Peyer's patch (tissue), 4 donors: Measurements from ENCODE around the gene PLEKHA7. TPM values are rescaled to one million over a fixed set of nuclear protein-coding genes. Genes with fewer than 3 reads are reported as not detected.

Experiments used
- DNase-seq, 3 donors: peaks; one replicate each; pipeline ENCODE4 v3.0.0-alpha.2; 2017 to 2019
- H3K27ac ChIP-seq, 4 donors: fragments of 200-600 bp; sonication (generic); one replicate each; pipeline ENCODE4 v1.5.1; 2016 to 2019
- H3K27me3 ChIP-seq, 2 donors: fragments of 200-600 bp; sonication (generic); one replicate each; pipeline ENCODE4 v1.5.1; 2019
- H3K36me3 ChIP-seq, 3 donors: fragments of 200-600 bp; sonication (generic); one replicate each; pipeline ENCODE4 v1.5.1; 2016 to 2019
- H3K4me1 ChIP-seq, 4 donors: fragments of 200-600 bp; sonication (generic); one replicate each; pipeline ENCODE4 v1.5.1; 2016 to 2019
- H3K4me3 ChIP-seq, 4 donors: fragments of 200-600 bp; sonication (generic); 1 replicate in 3 of 4; 2 replicates in 1 of 4; pipeline ENCODE4 v1.5.1; 2016 to 2019; ENCODE audit warnings: mild to moderate bottlenecking in 1 of 4
- H3K9me3 ChIP-seq, 4 donors: fragments of 200-600 bp; sonication (generic); one replicate each; pipeline ENCODE4 v1.5.1; 2016 to 2019; ENCODE audit warnings: mild to moderate bottlenecking in 1 of 4
- CTCF ChIP-seq, 6 experiments: fragments of 450-650 bp in 4 of 6; fragments of 200-600 bp in 2 of 6; sonication (generic) in 1 of 6; IDR thresholded peaks; one replicate each; pipeline ENCODE4 v1.5.1; 2017 to 2019; ENCODE audit warnings: antibody characterized with exemption in 6 of 6, mild to moderate bottlenecking in 3 of 6, moderate library complexity in 1 of 6
- POLR2A ChIP-seq, 2 donors: fragments of 450-650 bp; IDR thresholded peaks; one replicate each; pipeline ENCODE4 v1.5.1; 2017; ENCODE audit warnings: antibody characterized with exemption in 2 of 2, mild to moderate bottlenecking in 2 of 2, moderate library complexity in 2 of 2
- total RNA-seq, 4 donors: library from RNA; depleted of rRNA; stranded (reverse); fragments of >200 nt; gene quantifications; one replicate each; pipeline ENCODE4 v1.1.0, GENCODE V29; 2016

The PLEKHA7 gene
- total RNA-seq, 4 donors from 2014 or later, result 129 to 211 (median 176) TPM

GRCh38 chr11:17012179-17012578 lies 2.0 kb downstream of the PLEKHA7 start:
- no peaks in the 10 kb centered on the region for H3K27me3 ChIP-seq
- H3K36me3 ChIP-seq, result no peaks in the 10 kb centered on the region
- H3K9me3 ChIP-seq, result no peaks in the 10 kb centered on the region
- H3K4me3 ChIP-seq, result peak overlapping the region in 2 of 4 donors; percentile 95 to 97
- no peak for DNase-seq
- H3K4me1 ChIP-seq, result peaks cover 0 to 5% (median 4%) of the 10 kb centered on the region in 4 donors
- TF ChIP-seq POLR2A (IDR thresholded peaks at IDR 0.05) (no peak), CTCF (IDR thresholded peaks at IDR 0.05) (no peak)
- peak overlapping the region in 2 of 4 donors; percentile 96 to 97 for H3K27ac ChIP-seq

- DNase-seq, result no peak
- Histone ChIP-seq H3K9me3 (no peaks in the 10 kb centered on the region), H3K27ac (peak overlapping the region in 1 of 4 donors; percentile 97), H3K36me3 (no peaks in the 10 kb centered on the region), H3K4me1 (peaks cover 0 to 5% (median 4%) of the 10 kb centered on the region in 4 donors), H3K27me3 (no peaks in the 10 kb centered on the region), H3K4me3 (peak overlapping the region in 1 of 4 donors; percentile 19)
- no peak for TF ChIP-seq POLR2A (IDR thresholded peaks at IDR 0.05)
- no peak for TF ChIP-seq CTCF (IDR thresholded peaks at IDR 0.05)
These were observed 3.3 kb downstream of the PLEKHA7 start for GRCh38 chr11:17010851-17011420.

GRCh38 chr11:17008099-17008498 lies 6.1 kb downstream of the PLEKHA7 start:
- H3K27ac ChIP-seq, result no peak overlapping the region
- no peak overlapping the region for H3K4me3 ChIP-seq
- DNase-seq, result no peak

GRCh38 chr11:17005646-17006045 lies 8.6 kb downstream of the PLEKHA7 start:
- H3K9me3 ChIP-seq, result no peaks in the 10 kb centered on the region
- H3K36me3 ChIP-seq, result peaks cover 0 to 4% (median 0%) of the 10 kb centered on the region in 3 donors
- H3K27me3 ChIP-seq, result no peaks in the 10 kb centered on the region
- H3K27ac ChIP-seq, result no peak overlapping the region
- H3K4me1 ChIP-seq, result no peaks in the 10 kb centered on the region
- TF ChIP-seq POLR2A (IDR thresholded peaks at IDR 0.05) (no peak), CTCF (IDR thresholded peaks at IDR 0.05) (no peak)
- no peak overlapping the region for H3K4me3 ChIP-seq
- DNase-seq, result no peak

More at GRCh38 chr11:17008099-17008498, 6.1 kb downstream of the PLEKHA7 start:
- no peak for TF ChIP-seq POLR2A (IDR thresholded peaks at IDR 0.05)
- no peak for TF ChIP-seq CTCF (IDR thresholded peaks at IDR 0.05)
- no peaks in the 10 kb centered on the region for H3K36me3 ChIP-seq
- no peaks in the 10 kb centered on the region for H3K9me3 ChIP-seq
- H3K27me3 ChIP-seq, result no peaks in the 10 kb centered on the region
- no peaks in the 10 kb centered on the region for H3K4me1 ChIP-seq

GRCh38 chr11:17004486-17005148 lies 9.6 kb downstream of the PLEKHA7 start:
- no peak for DNase-seq
- H3K4me3 ChIP-seq, result no peak overlapping the region
- H3K27ac ChIP-seq, result peak overlapping the region in 1 of 4 donors; percentile 21
- no peaks in the 10 kb centered on the region for H3K9me3 ChIP-seq
- H3K4me1 ChIP-seq, result no peaks in the 10 kb centered on the region
- TF ChIP-seq POLR2A (IDR thresholded peaks at IDR 0.05), result no peak
- peaks cover 0 to 4% (median 0%) of the 10 kb centered on the region in 3 donors for H3K36me3 ChIP-seq
- no peaks in the 10 kb centered on the region for H3K27me3 ChIP-seq

GRCh38 chr11:17003426-17003825 lies 10.8 kb downstream of the PLEKHA7 start:
- DNase-seq, result no peak
- H3K27me3 ChIP-seq, result no peaks in the 10 kb centered on the region
- TF ChIP-seq CTCF (IDR thresholded peaks at IDR 0.05), result no peak
- peak overlapping the region in 1 of 4 donors; percentile 67 for H3K27ac ChIP-seq
- H3K9me3 ChIP-seq, result no peaks in the 10 kb centered on the region
- H3K36me3 ChIP-seq, result peaks cover 0 to 4% (median 0%) of the 10 kb centered on the region in 3 donors
- no peaks in the 10 kb centered on the region for H3K4me1 ChIP-seq
- H3K4me3 ChIP-seq, result no peak overlapping the region
